SK-N-SH (cell line): ENCODE results near the gene MT1F.

Source experiments
- CHD2 ChIP-seq: fragments of 150-350 bp; IDR thresholded peaks from 2 replicates; pipeline ENCODE4 v1.6.1; 2018; ENCODE audit warnings: low read length; ENCODE audit not compliant: partially characterized antibody
- FOXM1 ChIP-seq: IDR thresholded peaks from 2 replicates; pipeline ENCODE4 v1.4.0; 2012; ENCODE audit warnings: low read depth, mild to moderate bottlenecking
- GABPA ChIP-seq: IDR thresholded peaks from 2 replicates; pipeline ENCODE4 v1.4.0; 2012; ENCODE audit warnings: low read depth, mild to moderate bottlenecking
- MXI1 ChIP-seq: IDR thresholded peaks from 2 replicates; pipeline ENCODE4 v1.6.1; 2012; ENCODE audit warnings: mild to moderate bottlenecking, low read depth, low read length, improper control_type of control experiment
- POLR2AphosphoS5 ChIP-seq: IDR thresholded peaks from 2 replicates; pipeline ENCODE4 v1.6.1; 2012; ENCODE audit warnings: low read depth, low read length
- RAD21 ChIP-seq: IDR thresholded peaks from 2 replicates; pipeline ENCODE4 v1.6.1; 2012; ENCODE audit warnings: mild to moderate bottlenecking, low read length
- SIN3A ChIP-seq: IDR thresholded peaks from 2 replicates; pipeline ENCODE4 v1.6.1; 2012; ENCODE audit warnings: low read depth, mild to moderate bottlenecking, low read length, moderate library complexity, borderline replicate concordance
- TF ChIP-seq, protein P1 (sequence below): fragments of 200-600 bp; sonication (generic); IDR thresholded peaks from 2 replicates; pipeline ENCODE4 v1.6.1; 2017; ENCODE audit warnings: antibody characterized with exemption, mild to moderate bottlenecking, moderate library complexity
- TF ChIP-seq, protein P2 (sequence below): IDR thresholded peaks from 2 replicates; pipeline ENCODE4 v1.6.1; 2012; ENCODE audit warnings: mild to moderate bottlenecking, low read depth, low read length, moderate library complexity

DNA sequence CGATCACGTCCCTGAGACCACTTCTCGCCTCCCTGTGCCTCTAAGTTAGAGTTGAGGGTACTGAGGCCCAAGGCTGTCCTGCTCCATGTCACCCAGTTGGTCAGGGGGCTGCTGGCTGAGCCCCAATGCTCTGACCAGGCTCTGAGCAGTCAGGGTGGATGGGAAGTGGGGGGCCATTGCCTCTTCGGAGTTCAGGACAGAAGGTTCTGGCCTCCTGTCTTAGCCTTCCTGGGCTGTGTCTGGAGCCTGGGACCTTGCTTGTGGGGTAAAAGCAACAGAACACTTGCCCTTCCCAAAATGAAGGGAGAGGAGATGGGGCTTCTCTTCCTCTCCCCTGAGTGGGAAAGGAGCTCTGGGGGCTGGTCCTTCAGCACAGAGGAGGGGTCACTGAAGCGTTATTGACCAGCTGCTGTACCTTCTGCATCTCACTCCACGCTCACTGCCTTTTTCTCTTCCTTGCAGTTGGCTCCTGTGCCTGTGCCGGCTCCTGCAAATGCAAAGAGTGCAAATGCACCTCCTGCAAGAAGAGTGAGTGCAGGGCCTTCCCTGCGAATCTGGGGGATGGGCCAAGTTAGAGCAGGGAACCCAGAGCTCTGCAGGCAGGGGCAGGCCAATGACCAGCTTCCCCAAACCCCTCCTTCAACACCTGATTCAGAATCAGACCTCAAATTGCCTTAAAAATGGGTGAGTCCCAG, 25.1 kb downstream of the MT1F start:
- TF ChIP-seq, protein P1, sequence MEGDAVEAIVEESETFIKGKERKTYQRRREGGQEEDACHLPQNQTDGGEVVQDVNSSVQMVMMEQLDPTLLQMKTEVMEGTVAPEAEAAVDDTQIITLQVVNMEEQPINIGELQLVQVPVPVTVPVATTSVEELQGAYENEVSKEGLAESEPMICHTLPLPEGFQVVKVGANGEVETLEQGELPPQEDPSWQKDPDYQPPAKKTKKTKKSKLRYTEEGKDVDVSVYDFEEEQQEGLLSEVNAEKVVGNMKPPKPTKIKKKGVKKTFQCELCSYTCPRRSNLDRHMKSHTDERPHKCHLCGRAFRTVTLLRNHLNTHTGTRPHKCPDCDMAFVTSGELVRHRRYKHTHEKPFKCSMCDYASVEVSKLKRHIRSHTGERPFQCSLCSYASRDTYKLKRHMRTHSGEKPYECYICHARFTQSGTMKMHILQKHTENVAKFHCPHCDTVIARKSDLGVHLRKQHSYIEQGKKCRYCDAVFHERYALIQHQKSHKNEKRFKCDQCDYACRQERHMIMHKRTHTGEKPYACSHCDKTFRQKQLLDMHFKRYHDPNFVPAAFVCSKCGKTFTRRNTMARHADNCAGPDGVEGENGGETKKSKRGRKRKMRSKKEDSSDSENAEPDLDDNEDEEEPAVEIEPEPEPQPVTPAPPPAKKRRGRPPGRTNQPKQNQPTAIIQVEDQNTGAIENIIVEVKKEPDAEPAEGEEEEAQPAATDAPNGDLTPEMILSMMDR, result no peak
- no peak for TF ChIP-seq RAD21
- no peak for TF ChIP-seq GABPA
- TF ChIP-seq MXI1, result no peak
- TF ChIP-seq, protein P2, sequence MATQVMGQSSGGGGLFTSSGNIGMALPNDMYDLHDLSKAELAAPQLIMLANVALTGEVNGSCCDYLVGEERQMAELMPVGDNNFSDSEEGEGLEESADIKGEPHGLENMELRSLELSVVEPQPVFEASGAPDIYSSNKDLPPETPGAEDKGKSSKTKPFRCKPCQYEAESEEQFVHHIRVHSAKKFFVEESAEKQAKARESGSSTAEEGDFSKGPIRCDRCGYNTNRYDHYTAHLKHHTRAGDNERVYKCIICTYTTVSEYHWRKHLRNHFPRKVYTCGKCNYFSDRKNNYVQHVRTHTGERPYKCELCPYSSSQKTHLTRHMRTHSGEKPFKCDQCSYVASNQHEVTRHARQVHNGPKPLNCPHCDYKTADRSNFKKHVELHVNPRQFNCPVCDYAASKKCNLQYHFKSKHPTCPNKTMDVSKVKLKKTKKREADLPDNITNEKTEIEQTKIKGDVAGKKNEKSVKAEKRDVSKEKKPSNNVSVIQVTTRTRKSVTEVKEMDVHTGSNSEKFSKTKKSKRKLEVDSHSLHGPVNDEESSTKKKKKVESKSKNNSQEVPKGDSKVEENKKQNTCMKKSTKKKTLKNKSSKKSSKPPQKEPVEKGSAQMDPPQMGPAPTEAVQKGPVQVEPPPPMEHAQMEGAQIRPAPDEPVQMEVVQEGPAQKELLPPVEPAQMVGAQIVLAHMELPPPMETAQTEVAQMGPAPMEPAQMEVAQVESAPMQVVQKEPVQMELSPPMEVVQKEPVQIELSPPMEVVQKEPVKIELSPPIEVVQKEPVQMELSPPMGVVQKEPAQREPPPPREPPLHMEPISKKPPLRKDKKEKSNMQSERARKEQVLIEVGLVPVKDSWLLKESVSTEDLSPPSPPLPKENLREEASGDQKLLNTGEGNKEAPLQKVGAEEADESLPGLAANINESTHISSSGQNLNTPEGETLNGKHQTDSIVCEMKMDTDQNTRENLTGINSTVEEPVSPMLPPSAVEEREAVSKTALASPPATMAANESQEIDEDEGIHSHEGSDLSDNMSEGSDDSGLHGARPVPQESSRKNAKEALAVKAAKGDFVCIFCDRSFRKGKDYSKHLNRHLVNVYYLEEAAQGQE, result no peak
- TF ChIP-seq FOXM1, result no peak
- TF ChIP-seq SIN3A, result no peak
- TF ChIP-seq CHD2, result no peak
- TF ChIP-seq POLR2AphosphoS5, result no peak
